Neuron (in vitro differentiated cells): ENCODE measurements around the gene SAMD4A.

Experiments
- H2AFZ ChIP-seq: one replicate; pipeline ENCODE4 v1.6.1; 2013; ENCODE audit warnings: low read depth, mild to moderate bottlenecking, inconsistent platforms, low read length, moderate library complexity
- H3K27me3 ChIP-seq: one replicate; pipeline ENCODE4 v1.6.1; 2013; ENCODE audit warnings: low read length; ENCODE audit not compliant: insufficient read depth
- H3K36me3 ChIP-seq: one replicate; pipeline ENCODE4 v1.6.1; 2013; ENCODE audit warnings: low read length; ENCODE audit not compliant: insufficient read depth
- H3K4me1 ChIP-seq: one replicate; pipeline ENCODE4 v1.6.1; 2013; ENCODE audit warnings: low read length; ENCODE audit not compliant: insufficient read depth
- H3K4me3 ChIP-seq: 2 replicates; pipeline ENCODE4 v1.5.1; 2013; ENCODE audit warnings: mild to moderate bottlenecking, low read length, moderate library complexity
- H3K9me3 ChIP-seq: one replicate; pipeline ENCODE4 v1.6.1; 2013; ENCODE audit warnings: low read length

The SAMD4A gene

GRCh38 chr14:54637270-54638134, 70.6 kb downstream of the SAMD4A start:
- Histone ChIP-seq H3K27me3 (no peaks in the 10 kb centered on the region), H3K36me3 (no peaks in the 10 kb centered on the region), H3K9me3 (no peaks in the 10 kb centered on the region), H3K4me3 (no peak overlapping the region), H2AFZ (no peak overlapping the region), H3K4me1 (peaks cover 9% of the 10 kb centered on the region)

GRCh38 chr14:54638135-54638446, 71.2 kb downstream of the SAMD4A start:
- H3K4me3 ChIP-seq: no peak overlapping the region

GRCh38 chr14:54639611-54640010, 72.7 kb downstream of the SAMD4A start:
- Histone ChIP-seq H3K4me3 (no peak overlapping the region), H3K36me3 (no peaks in the 10 kb centered on the region), H2AFZ (no peak overlapping the region), H3K27me3 (no peaks in the 10 kb centered on the region), H3K9me3 (no peaks in the 10 kb centered on the region), H3K4me1 (peaks cover 22% of the 10 kb centered on the region)

More at GRCh38 chr14:54638135-54638446, 71.2 kb downstream of the SAMD4A start:
- H3K27me3 ChIP-seq: no peaks in the 10 kb centered on the region
- no peaks in the 10 kb centered on the region for H3K9me3 ChIP-seq
- no peak overlapping the region for H2AFZ ChIP-seq
- no peaks in the 10 kb centered on the region for H3K36me3 ChIP-seq
- peaks cover 12% of the 10 kb centered on the region for H3K4me1 ChIP-seq

- Histone ChIP-seq H3K4me3 (no peak overlapping the region), H3K9me3 (no peaks in the 10 kb centered on the region), H3K4me1 (peaks cover 22% of the 10 kb centered on the region), H2AFZ (no peak overlapping the region), H3K36me3 (no peaks in the 10 kb centered on the region), H3K27me3 (no peaks in the 10 kb centered on the region)
Observed at GRCh38 chr14:54640506-54640905, 73.6 kb downstream of the SAMD4A start.

- H3K36me3 ChIP-seq: no peaks in the 10 kb centered on the region
- no peak overlapping the region for H2AFZ ChIP-seq
- peaks cover 22% of the 10 kb centered on the region for H3K4me1 ChIP-seq
- no peaks in the 10 kb centered on the region for H3K9me3 ChIP-seq
- no peaks in the 10 kb centered on the region for H3K27me3 ChIP-seq
- no peak overlapping the region for H3K4me3 ChIP-seq
Observed at GRCh38 chr14:54642121-54642520, 75.2 kb downstream of the SAMD4A start.

GRCh38 chr14:54642801-54643695, 76.1 kb downstream of the SAMD4A start:
- no peaks in the 10 kb centered on the region for H3K9me3 ChIP-seq
- H3K36me3 ChIP-seq: no peaks in the 10 kb centered on the region
- no peaks in the 10 kb centered on the region for H3K27me3 ChIP-seq
- no peak overlapping the region for H3K4me3 ChIP-seq
- peaks cover 15% of the 10 kb centered on the region for H3K4me1 ChIP-seq
- H2AFZ ChIP-seq: no peak overlapping the region

GRCh38 chr14:54643696-54644176, 76.8 kb downstream of the SAMD4A start:
- Histone ChIP-seq H3K36me3 (no peaks in the 10 kb centered on the region), H3K4me1 (peaks cover 13% of the 10 kb centered on the region)

GRCh38 chr14:54645639-54646038, 78.7 kb downstream of the SAMD4A start:
- no peaks in the 10 kb centered on the region for H3K36me3 ChIP-seq
- no peak overlapping the region for H2AFZ ChIP-seq
- no peaks in the 10 kb centered on the region for H3K9me3 ChIP-seq
- H3K27me3 ChIP-seq: no peaks in the 10 kb centered on the region
- H3K4me1 ChIP-seq: peaks cover 18% of the 10 kb centered on the region
- H3K4me3 ChIP-seq: no peak overlapping the region

More at GRCh38 chr14:54643696-54644176, 76.8 kb downstream of the SAMD4A start:
- no peaks in the 10 kb centered on the region for H3K27me3 ChIP-seq
- H3K9me3 ChIP-seq: no peaks in the 10 kb centered on the region
- H2AFZ ChIP-seq: no peak overlapping the region
- no peak overlapping the region for H3K4me3 ChIP-seq

- Histone ChIP-seq H3K9me3 (no peaks in the 10 kb centered on the region), H3K4me1 (peaks cover 27% of the 10 kb centered on the region), H2AFZ (no peak overlapping the region), H3K4me3 (no peak overlapping the region), H3K36me3 (no peaks in the 10 kb centered on the region), H3K27me3 (no peaks in the 10 kb centered on the region)
Observed at GRCh38 chr14:54646626-54647025, 79.7 kb downstream of the SAMD4A start.

- Histone ChIP-seq H3K27me3 (no peaks in the 10 kb centered on the region), H3K4me3 (no peak overlapping the region), H2AFZ (no peak overlapping the region), H3K9me3 (no peaks in the 10 kb centered on the region), H3K4me1 (peaks cover 34% of the 10 kb centered on the region), H3K36me3 (no peaks in the 10 kb centered on the region)
Observed at GRCh38 chr14:54647378-54647777, 80.5 kb downstream of the SAMD4A start.

- Histone ChIP-seq H3K4me1 (peaks cover 35% of the 10 kb centered on the region), H3K9me3 (no peaks in the 10 kb centered on the region), H2AFZ (no peak overlapping the region), H3K4me3 (no peak overlapping the region), H3K36me3 (no peaks in the 10 kb centered on the region), H3K27me3 (no peaks in the 10 kb centered on the region)
Observed at GRCh38 chr14:54649056-54649455, 82.1 kb downstream of the SAMD4A start.

- H3K9me3 ChIP-seq: no peaks in the 10 kb centered on the region
- no peak overlapping the region for H3K4me3 ChIP-seq
- no peaks in the 10 kb centered on the region for H3K27me3 ChIP-seq
- no peaks in the 10 kb centered on the region for H3K36me3 ChIP-seq
- H2AFZ ChIP-seq: no peak overlapping the region
- H3K4me1 ChIP-seq: peaks cover 38% of the 10 kb centered on the region
Observed at GRCh38 chr14:54650331-54650958, 83.5 kb downstream of the SAMD4A start.

GRCh38 chr14:54650959-54651351, 84.0 kb downstream of the SAMD4A start:
- H3K9me3 ChIP-seq: no peaks in the 10 kb centered on the region
- peaks cover 38% of the 10 kb centered on the region for H3K4me1 ChIP-seq
- no peak overlapping the region for H3K4me3 ChIP-seq
- H2AFZ ChIP-seq: no peak overlapping the region
- no peaks in the 10 kb centered on the region for H3K36me3 ChIP-seq
- no peaks in the 10 kb centered on the region for H3K27me3 ChIP-seq
